SJCRH30 (cell line): ENCODE results near the gene DNAJB2. TPM values are rescaled to one million over a fixed set of nuclear protein-coding genes. Genes with fewer than 3 reads are reported as not detected.
"Not testable (repeated sequence)": the region's sequence is repeated elsewhere in the genome, so short reads cannot be mapped to it uniquely, and the experiment has no call there.

Source experiments
- DNase-seq, 2 experiments: peaks; one replicate each; pipeline ENCODE4 v3.0.0-alpha.2; 2015 to 2020
- H3K27ac ChIP-seq: fragments of 250-450 bp; sonication (Bioruptor Pico); 2 replicates; pipeline ENCODE4 v1.5.1; 2020; ENCODE audit warnings: mild to moderate bottlenecking, moderate library complexity
- H3K27me3 ChIP-seq: fragments of 250-450 bp; sonication (Bioruptor Pico); 2 replicates; pipeline ENCODE4 v1.5.1; 2020; ENCODE audit warnings: mild to moderate bottlenecking, moderate library complexity
- H3K36me3 ChIP-seq: fragments of 250-450 bp; sonication (Bioruptor Pico); 2 replicates; pipeline ENCODE4 v1.5.1; 2020; ENCODE audit warnings: mild to moderate bottlenecking, moderate library complexity
- H3K4me1 ChIP-seq: fragments of 250-450 bp; sonication (Bioruptor Pico); 2 replicates; pipeline ENCODE4 v1.5.1; 2020; ENCODE audit warnings: mild to moderate bottlenecking, moderate library complexity
- H3K4me3 ChIP-seq: fragments of 250-450 bp; sonication (Bioruptor Pico); 2 replicates; pipeline ENCODE4 v1.5.1; 2020; ENCODE audit warnings: mild to moderate bottlenecking, moderate library complexity
- H3K9me3 ChIP-seq: fragments of 250-450 bp; sonication (Bioruptor Pico); replicated peaks from 2 replicates; pipeline ENCODE4 v1.5.1; 2020; ENCODE audit warnings: mild to moderate bottlenecking, moderate library complexity
- total RNA-seq: library from RNA; depleted of rRNA; stranded (reverse); fragments of >200 nt; shearing (Covaris generic); gene quantifications from 2 replicates; pipeline ENCODE4 v1.2.3, GENCODE V29; 2014

The DNAJB2 gene
- total RNA-seq, 1 experiment from 2014 or later = 19.4 TPM

DNA sequence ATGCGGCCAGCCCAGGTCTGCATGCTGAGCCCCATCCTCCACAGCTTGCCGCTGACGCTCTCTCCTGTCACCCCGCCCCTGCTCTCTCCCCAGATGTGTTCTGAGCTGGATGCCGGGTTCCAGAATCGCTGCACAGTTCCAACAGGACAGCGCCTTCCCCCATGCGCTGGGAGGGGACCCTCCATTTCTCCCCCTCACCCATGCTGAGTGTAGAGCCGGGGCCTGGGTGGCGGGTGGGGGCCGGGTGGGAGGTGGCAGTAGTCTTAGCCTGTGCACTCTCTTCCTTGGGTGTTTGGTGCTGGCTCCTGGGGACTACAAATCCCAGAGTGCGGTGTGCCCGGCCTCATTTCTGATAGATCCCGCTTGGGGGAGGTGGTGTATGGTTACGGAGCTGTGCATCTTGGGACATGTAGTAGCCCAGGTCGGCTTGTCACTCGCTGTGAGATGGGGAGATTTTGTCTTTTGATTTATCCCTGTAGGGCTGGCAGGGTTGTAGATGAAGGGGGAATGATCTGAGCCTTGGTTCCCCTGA, 6.8 kb downstream of the DNAJB2 start:
- Histone ChIP-seq H3K36me3 (no peaks in the 10 kb centered on the region), H3K9me3 (no peaks in the 10 kb centered on the region), H3K4me3 (no peak overlapping the region), H3K27ac (no peak overlapping the region), H3K27me3 (no peaks in the 10 kb centered on the region), H3K4me1 (no peaks in the 10 kb centered on the region)
- DNase-seq = no peak

GRCh38 chr2:219286436-219287115, 7.4 kb downstream of the DNAJB2 start:
- no peaks in the 10 kb centered on the region for H3K4me1 ChIP-seq

GRCh38 chr2:219287116-219287440, 7.9 kb downstream of the DNAJB2 start:
- H3K4me3 ChIP-seq, H3K9me3 ChIP-seq, H3K36me3 ChIP-seq, H3K4me1 ChIP-seq, H3K27me3 ChIP-seq, H3K27ac ChIP-seq, DNase-seq: not testable (repeated sequence)

More at GRCh38 chr2:219286436-219287115, 7.4 kb downstream of the DNAJB2 start:
- no peaks in the 10 kb centered on the region for H3K27me3 ChIP-seq
- H3K27ac ChIP-seq = no peak overlapping the region
- no peak for DNase-seq
- no peaks in the 10 kb centered on the region for H3K9me3 ChIP-seq
- H3K4me3 ChIP-seq = no peak overlapping the region
- no peaks in the 10 kb centered on the region for H3K36me3 ChIP-seq

- no peaks in the 10 kb centered on the region for H3K9me3 ChIP-seq
- H3K27me3 ChIP-seq = peaks cover 5% of the 10 kb centered on the region; the same call in 1 of the 2 replicates
- H3K4me1 ChIP-seq = no peaks in the 10 kb centered on the region
- H3K4me3 ChIP-seq = no peak overlapping the region
- H3K36me3 ChIP-seq = no peaks in the 10 kb centered on the region
- H3K27ac ChIP-seq = no peak overlapping the region
- no peak for DNase-seq
These were observed 8.6 kb downstream of the DNAJB2 start for GRCh38 chr2:219287580-219288265.

DNA sequence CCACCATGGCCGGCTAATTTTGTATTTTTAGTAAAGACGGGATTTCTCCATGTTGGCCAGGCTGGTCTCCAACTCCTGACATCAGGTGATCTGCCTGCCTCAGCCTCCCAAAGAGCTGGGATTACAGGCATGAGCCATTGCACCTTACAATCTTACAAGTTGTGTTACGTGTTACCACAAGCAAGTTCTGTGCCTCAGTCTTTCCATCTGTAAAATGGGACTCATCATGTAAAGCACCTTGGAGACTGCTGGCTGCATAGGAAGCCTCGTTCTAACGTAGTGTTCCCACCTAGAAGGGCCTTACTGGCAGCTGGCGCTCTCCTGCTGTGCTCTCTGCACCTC, 10.0 kb downstream of the DNAJB2 start:
- DNase-seq = no peak
- H3K9me3 ChIP-seq = no peaks in the 10 kb centered on the region
- no peak overlapping the region for H3K27ac ChIP-seq
- no peak overlapping the region for H3K4me3 ChIP-seq
- no peaks in the 10 kb centered on the region for H3K36me3 ChIP-seq
- peaks cover 5% of the 10 kb centered on the region; the same call in 1 of the 2 replicates for H3K27me3 ChIP-seq
- peaks cover 6% of the 10 kb centered on the region for H3K4me1 ChIP-seq

DNA sequence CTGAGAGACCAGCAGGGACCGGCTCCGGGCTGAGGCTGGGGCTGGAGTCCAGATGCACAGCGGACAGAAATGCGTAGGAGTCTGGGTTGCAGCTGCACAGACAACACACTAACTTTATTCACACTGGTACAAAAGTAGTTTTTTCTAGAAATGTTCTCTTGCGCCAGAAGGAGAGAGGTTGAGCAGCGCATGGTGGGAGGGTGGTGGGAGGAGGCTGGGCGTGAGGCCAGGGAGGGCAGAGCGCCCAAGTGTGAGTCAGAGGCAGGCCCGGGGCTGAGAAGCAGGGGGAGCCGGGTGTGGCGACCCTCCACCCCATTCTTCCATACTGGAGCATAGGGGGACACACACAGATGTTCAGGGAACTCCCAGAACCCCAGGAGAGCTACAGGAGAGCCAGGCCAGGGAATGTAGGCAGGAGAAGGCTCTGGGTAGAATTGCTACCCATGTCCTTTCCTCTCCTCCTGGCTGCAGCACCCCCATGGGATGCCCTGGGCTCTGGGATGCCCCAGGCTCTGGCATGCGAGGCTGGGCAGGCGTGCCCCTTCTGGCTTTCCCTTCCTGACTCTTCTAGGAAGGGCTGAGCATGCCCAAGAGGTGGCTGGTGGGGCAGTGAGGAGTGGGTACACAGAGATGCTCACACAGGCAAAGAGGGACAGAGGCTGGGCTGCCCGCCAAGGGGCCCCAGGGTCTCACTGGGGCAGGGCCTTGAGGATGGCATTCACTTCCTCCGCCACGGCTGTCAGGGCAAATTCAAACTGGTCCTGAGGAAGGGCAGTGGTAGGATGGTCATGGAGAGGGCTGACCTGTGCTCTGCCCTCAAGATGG, 10.6 kb downstream of the DNAJB2 start:
- no peaks in the 10 kb centered on the region for H3K36me3 ChIP-seq
- DNase-seq = peak; percentile 27 to 34
- peaks cover 5% of the 10 kb centered on the region; the same call in 1 of the 2 replicates for H3K27me3 ChIP-seq
- no peaks in the 10 kb centered on the region for H3K9me3 ChIP-seq
- H3K4me1 ChIP-seq = peaks cover 8% of the 10 kb centered on the region
- no peak overlapping the region for H3K4me3 ChIP-seq
- H3K27ac ChIP-seq = no peak overlapping the region

DNA sequence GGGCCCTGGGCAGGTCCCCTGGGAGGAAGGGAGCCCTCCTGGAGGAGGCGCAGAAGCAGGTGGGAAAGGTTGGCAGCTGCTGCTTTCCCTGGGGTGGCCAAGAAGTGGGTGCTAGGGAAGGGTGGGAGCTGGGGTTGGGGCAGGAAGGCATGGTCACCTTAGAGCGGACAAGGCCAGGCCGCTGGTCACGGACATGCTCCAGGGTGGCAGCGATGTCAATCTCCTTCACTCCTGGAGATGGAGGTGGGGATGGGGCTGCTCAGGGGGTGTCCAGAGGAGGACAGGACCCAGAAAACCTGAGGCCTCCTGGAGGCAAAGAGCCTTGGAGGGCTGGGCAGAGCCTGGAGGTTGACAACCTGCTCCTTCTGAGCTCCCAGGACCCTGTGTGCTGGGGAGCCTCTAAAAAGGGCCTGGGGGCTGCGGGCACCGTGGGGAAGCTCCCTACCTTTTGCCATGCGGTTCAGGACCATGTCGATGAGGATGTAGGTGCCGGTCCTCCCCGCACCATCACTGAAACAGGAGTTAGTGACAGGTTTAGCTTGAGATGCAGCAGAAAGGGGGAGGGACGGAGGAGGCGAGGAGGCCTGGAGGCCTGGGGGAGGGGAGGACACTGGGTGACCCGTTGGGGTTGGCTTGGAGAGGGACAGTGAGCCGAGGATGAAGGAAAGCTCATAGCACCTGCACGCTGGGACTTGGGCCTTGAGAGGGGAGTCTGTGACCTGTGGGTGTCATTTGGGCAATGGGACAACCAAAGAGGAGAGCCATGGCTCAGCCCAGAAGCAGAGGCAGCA, 11.4 kb downstream of the DNAJB2 start:
- Histone ChIP-seq H3K9me3 (no peaks in the 10 kb centered on the region), H3K27ac (no peak overlapping the region), H3K4me3 (no peak overlapping the region), H3K4me1 (peaks cover 8% of the 10 kb centered on the region), H3K27me3 (peaks cover 5% of the 10 kb centered on the region; the same call in 1 of the 2 replicates), H3K36me3 (no peaks in the 10 kb centered on the region)
- DNase-seq = no peak

DNA sequence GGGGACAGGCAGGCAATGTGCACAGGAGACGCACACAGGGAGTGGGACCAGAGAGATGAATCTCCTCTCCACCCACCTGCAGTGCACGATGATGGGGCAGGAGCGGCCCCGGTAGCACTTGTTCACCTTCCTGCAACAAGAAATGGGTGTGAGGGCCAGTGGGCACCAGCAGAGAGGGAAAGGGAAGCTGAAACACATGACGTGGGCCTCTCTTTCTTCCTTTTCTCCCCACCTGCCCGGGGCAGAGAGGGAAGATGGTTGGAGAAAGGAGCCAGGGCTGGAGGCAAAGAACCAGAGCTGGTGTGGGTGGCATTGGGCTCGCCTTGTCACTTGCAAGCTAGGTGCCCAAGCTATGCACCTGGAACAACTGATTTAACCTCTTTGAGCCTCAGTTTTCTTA, 12.2 kb downstream of the DNAJB2 start:
- Histone ChIP-seq H3K27ac (no peak overlapping the region), H3K4me1 (peaks cover 8% of the 10 kb centered on the region), H3K27me3 (peaks cover 5% of the 10 kb centered on the region; the same call in 1 of the 2 replicates), H3K36me3 (no peaks in the 10 kb centered on the region), H3K4me3 (no peak overlapping the region), H3K9me3 (no peaks in the 10 kb centered on the region)
- DNase-seq = no peak

GRCh38 chr2:219291910-219292490, 12.8 kb downstream of the DNAJB2 start:
- H3K4me3 ChIP-seq = no peak overlapping the region
- no peak overlapping the region for H3K27ac ChIP-seq
- no peak for DNase-seq
- H3K4me1 ChIP-seq = peaks cover 8% of the 10 kb centered on the region
- H3K27me3 ChIP-seq = peaks cover 5% of the 10 kb centered on the region; the same call in 1 of the 2 replicates
- H3K9me3 ChIP-seq = no peaks in the 10 kb centered on the region
- H3K36me3 ChIP-seq = no peaks in the 10 kb centered on the region

- Histone ChIP-seq H3K27ac (no peak overlapping the region), H3K4me1 (peaks cover 8% of the 10 kb centered on the region), H3K4me3 (no peak overlapping the region), H3K36me3 (no peaks in the 10 kb centered on the region), H3K27me3 (peaks cover 5% of the 10 kb centered on the region; the same call in 1 of the 2 replicates), H3K9me3 (no peaks in the 10 kb centered on the region)
- DNase-seq = no peak
These were observed 13.4 kb downstream of the DNAJB2 start for GRCh38 chr2:219292616-219293015.

DNA sequence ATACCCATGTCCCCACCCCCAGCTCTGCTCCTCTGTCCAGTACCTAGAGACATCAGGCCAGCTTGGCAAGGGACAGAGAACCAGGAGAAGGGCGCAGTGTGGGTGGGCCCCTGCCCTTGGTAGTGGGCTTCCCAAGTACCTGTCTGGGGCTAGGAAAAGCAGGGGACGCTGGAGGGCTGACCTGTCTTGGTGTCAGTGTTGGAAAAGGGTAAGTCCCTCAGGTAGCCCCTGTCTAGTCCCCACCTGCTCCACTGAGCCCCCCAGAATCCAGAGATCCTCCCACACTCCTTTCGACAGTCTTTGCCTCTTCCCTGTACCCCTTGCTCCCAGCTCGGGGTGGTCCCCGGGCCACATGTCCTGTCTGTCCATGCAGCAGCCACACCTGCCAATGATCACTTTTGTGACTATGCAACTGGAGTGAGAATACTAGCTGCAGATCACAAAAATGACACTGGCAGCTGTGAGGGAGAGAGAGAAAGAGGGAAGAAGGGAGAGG, 14.6 kb downstream of the DNAJB2 start:
- Histone ChIP-seq H3K4me1 (peaks cover 8% of the 10 kb centered on the region), H3K36me3 (no peaks in the 10 kb centered on the region), H3K9me3 (no peaks in the 10 kb centered on the region), H3K27me3 (peaks cover 9% of the 10 kb centered on the region), H3K4me3 (peak overlapping the region; percentile 67), H3K27ac (no peak overlapping the region)
- peak; percentile 33 to 62 for DNase-seq

- Histone ChIP-seq H3K4me3 (peak overlapping the region; percentile 67), H3K36me3 (no peaks in the 10 kb centered on the region), H3K9me3 (no peaks in the 10 kb centered on the region), H3K27me3 (peaks cover 17% of the 10 kb centered on the region), H3K27ac (peak overlapping the region; percentile 12; the same call in 1 of the 2 replicates), H3K4me1 (peaks cover 8% of the 10 kb centered on the region)
- peak; percentile 70 to 83 for DNase-seq
These were observed 15.5 kb downstream of the DNAJB2 start for GRCh38 chr2:219294356-219295351.

DNA sequence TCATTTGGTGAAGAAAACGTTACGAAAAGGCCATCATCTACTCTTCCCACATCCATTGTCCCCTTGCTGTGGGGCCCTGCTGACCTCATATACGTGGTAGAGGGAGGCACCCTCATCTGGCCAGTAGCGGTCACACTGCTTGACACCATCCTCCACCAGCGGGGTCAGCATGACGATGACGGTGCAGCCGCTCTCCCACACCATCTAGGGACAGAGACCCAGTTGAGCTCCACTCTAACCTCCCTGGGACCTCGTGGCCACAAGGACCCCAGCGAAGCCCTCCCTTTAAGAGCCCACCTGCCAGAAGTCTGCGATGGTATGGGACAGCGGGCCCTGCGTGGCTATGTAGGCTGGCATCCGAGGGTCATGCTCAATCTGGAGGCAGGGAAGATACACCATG, 17.0 kb downstream of the DNAJB2 start:
- no peaks in the 10 kb centered on the region for H3K36me3 ChIP-seq
- no peaks in the 10 kb centered on the region for H3K9me3 ChIP-seq
- peaks cover 8% of the 10 kb centered on the region for H3K4me1 ChIP-seq
- H3K4me3 ChIP-seq = no peak overlapping the region
- peaks cover 22% of the 10 kb centered on the region for H3K27me3 ChIP-seq
- DNase-seq = no peak
- no peak overlapping the region for H3K27ac ChIP-seq
